Stomach (tissue), 9 donors: ENCODE results near the gene MYO1H. TPM values are rescaled to one million over a fixed set of nuclear protein-coding genes. Genes with fewer than 3 reads are reported as not detected.
"Not testable (repeated sequence)": the region's sequence is repeated elsewhere in the genome, so short reads cannot be mapped to it uniquely, and the experiment has no call there.

Experiments
- DNase-seq, 2 donors: peaks; one replicate each; pipeline versions ENCODE4 v3.0.0 to v3.0.0-alpha.2; 2013 to 2019
- H3K27ac ChIP-seq, 5 donors: fragments of 200-600 bp in 4 of 5; sonication (generic) in 4 of 5; one replicate each; pipeline ENCODE4 v1.5.1; 2013 to 2019; ENCODE audit warnings: mild to moderate bottlenecking in 1 of 5, moderate library complexity in 1 of 5
- H3K27me3 ChIP-seq, 3 donors: fragments of 200-600 bp; sonication (generic); one replicate each; pipeline ENCODE4 v1.5.1; 2017 to 2019; ENCODE audit warnings: mixed run types in 1 of 3
- H3K36me3 ChIP-seq, 4 donors: fragments of 200-600 bp; sonication (generic); 1 replicate in 3 of 4; 2 replicates in 1 of 4; pipeline ENCODE4 v1.5.1; 2016 to 2019
- H3K4me1 ChIP-seq, 4 donors: fragments of 200-600 bp; sonication (generic); one replicate each; pipeline ENCODE4 v1.5.1; 2016 to 2019
- H3K4me3 ChIP-seq, 4 donors: fragments of 200-600 bp; sonication (generic) in 3 of 4; one replicate each; pipeline ENCODE4 v1.5.1; 2016 to 2019; ENCODE audit warnings: mild to moderate bottlenecking in 1 of 4
- H3K9me3 ChIP-seq, 4 donors: fragments of 200-600 bp; sonication (generic); one replicate each; pipeline ENCODE4 v1.5.1; 2016 to 2019
- EP300 ChIP-seq: sonication (generic); formaldehyde crosslinking; IDR thresholded peaks from one replicate; pipeline ENCODE4 v1.6.1; 2017; ENCODE audit warnings: antibody characterized with exemption
- POLR2A ChIP-seq, 4 donors: fragments of 450-650 bp; IDR thresholded peaks; one replicate each; pipeline ENCODE4 v1.6.1; 2016; ENCODE audit warnings: antibody characterized with exemption in 4 of 4, control low read depth in 2 of 4, mild to moderate bottlenecking in 1 of 4, moderate library complexity in 1 of 4
- POLR2AphosphoS5 ChIP-seq, 3 donors: sonication (generic); formaldehyde crosslinking; IDR thresholded peaks; one replicate each; pipeline ENCODE4 v1.6.1; 2016; ENCODE audit warnings: antibody characterized with exemption in 3 of 3
- WGBS, 5 donors: extraction: QIAGEN DNeasy Blood & Tissue Kit in 3 of 5; methylation state at CpG; one replicate each; pipeline versions ENCODE4 v1.1.5 to v1.1.7; 2013 to 2018; 5-methylcytosine and 5-hydroxymethylcytosine counted together
- intact Hi-C: fragments of 100-400 bp; cut with DNase I; formaldehyde crosslinking; loops from one replicate; pipeline ENCODE4 v1.15.1; 2023; ENCODE audit warnings: low total_unique reads
- polyA plus RNA-seq, 3 donors: library from polyadenylated mRNA; stranded (reverse); fragments of 200-250 nt; gene quantifications; one replicate each; pipeline ENCODE4 v1.2.3, GENCODE V29; 2013
- total RNA-seq, 5 donors: library from RNA; depleted of rRNA; stranded (reverse); fragments of >200 nt; gene quantifications; one replicate each; pipeline versions ENCODE4 v1.1.0 to v1.2.3, GENCODE V29; 2014 to 2016
- TF ChIP-seq, protein P1 (sequence below), 7 experiments: fragments of 450-650 bp in 4 of 7; fragments of 200-600 bp in 3 of 7; sonication (generic) in 3 of 7; IDR thresholded peaks; one replicate each; pipeline ENCODE4 v1.5.1; 2016 to 2019; ENCODE audit warnings: antibody characterized with exemption in 7 of 7, control low read depth in 2 of 7, mild to moderate bottlenecking in 1 of 7
- donor health status: healthy with polysubstance abuse.
- donor health status: Bipolar disorder and iron deficiency.
- donor health status: healthy.

MYO1H gene
- total and polyA plus RNA-seq, 8 donors, result 0.08 TPM; not detected in 7

GRCh38 chr12:109422251-109422650, 74.6 kb downstream of the MYO1H start:
- H3K27ac ChIP-seq, result no peak overlapping the region
- intact Hi-C loops, result loop anchor here (10.0 kb wide), 1 partner anchor 63 kb away; no protein-coding TSS in a partner anchor

DNA sequence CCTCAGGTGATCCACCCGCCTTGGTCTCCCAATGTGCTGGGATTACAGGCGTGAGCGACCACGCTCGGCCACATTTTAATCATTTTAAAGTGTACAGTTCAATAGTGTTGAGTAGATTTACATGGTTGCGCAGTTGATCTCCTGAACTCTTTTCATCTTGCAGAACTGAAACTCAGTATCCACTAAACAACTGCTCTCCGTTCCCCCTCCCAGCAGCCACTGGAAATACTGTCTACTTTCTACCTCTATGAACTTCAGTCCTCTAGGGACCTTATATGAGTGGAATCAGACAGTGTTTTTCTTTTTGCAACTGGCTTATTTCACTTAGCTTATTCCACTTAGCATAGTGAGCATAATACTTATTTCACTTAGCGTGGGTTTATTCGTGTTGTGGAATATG, 75.7 kb downstream of the MYO1H start:
- H3K4me1 ChIP-seq, result peaks cover 0 to 4% (median 0%) of the 10 kb centered on the region in 4 donors
- no peaks in the 10 kb centered on the region for H3K36me3 ChIP-seq
- intact Hi-C loops, result loop anchor here (10.0 kb wide), 1 partner anchor 61 kb away; no protein-coding TSS in a partner anchor
- H3K27ac ChIP-seq, result no peak overlapping the region
- no peaks in the 10 kb centered on the region for H3K9me3 ChIP-seq
- TF ChIP-seq POLR2AphosphoS5 (IDR thresholded peaks at IDR 0.05) (no peak), EP300 (no peak), POLR2A (IDR thresholded peaks at IDR 0.05) (no peak)
- TF ChIP-seq, protein P1, sequence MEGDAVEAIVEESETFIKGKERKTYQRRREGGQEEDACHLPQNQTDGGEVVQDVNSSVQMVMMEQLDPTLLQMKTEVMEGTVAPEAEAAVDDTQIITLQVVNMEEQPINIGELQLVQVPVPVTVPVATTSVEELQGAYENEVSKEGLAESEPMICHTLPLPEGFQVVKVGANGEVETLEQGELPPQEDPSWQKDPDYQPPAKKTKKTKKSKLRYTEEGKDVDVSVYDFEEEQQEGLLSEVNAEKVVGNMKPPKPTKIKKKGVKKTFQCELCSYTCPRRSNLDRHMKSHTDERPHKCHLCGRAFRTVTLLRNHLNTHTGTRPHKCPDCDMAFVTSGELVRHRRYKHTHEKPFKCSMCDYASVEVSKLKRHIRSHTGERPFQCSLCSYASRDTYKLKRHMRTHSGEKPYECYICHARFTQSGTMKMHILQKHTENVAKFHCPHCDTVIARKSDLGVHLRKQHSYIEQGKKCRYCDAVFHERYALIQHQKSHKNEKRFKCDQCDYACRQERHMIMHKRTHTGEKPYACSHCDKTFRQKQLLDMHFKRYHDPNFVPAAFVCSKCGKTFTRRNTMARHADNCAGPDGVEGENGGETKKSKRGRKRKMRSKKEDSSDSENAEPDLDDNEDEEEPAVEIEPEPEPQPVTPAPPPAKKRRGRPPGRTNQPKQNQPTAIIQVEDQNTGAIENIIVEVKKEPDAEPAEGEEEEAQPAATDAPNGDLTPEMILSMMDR (IDR thresholded peaks at IDR 0.05), result no peak
- 85 to 89% (median 88%) methylated on average over 9 of the region's 9 CpGs for WGBS, 5 donors
- H3K4me3 ChIP-seq, result no peak overlapping the region
- H3K27me3 ChIP-seq, result peaks cover 0 to 23% (median 0%) of the 10 kb centered on the region in 3 donors
- no peak for DNase-seq

More at GRCh38 chr12:109422251-109422650, 74.6 kb downstream of the MYO1H start:
- 41 to 58% (median 45%) methylated on average over 5 to 10 of the region's 10 CpGs for WGBS, 5 donors
- no peak for DNase-seq
- no peaks in the 10 kb centered on the region for H3K36me3 ChIP-seq
- H3K9me3 ChIP-seq, result no peaks in the 10 kb centered on the region
- H3K4me3 ChIP-seq, result no peak overlapping the region
- no peak for TF ChIP-seq POLR2A (IDR thresholded peaks at IDR 0.05)
- TF ChIP-seq POLR2AphosphoS5 (IDR thresholded peaks at IDR 0.05), result no peak
- TF ChIP-seq EP300, result no peak
- TF ChIP-seq, protein P1 (IDR thresholded peaks at IDR 0.05), result no peak
- no peaks in the 10 kb centered on the region for H3K4me1 ChIP-seq
- H3K27me3 ChIP-seq, result peaks cover 0 to 23% (median 0%) of the 10 kb centered on the region in 3 donors

DNA sequence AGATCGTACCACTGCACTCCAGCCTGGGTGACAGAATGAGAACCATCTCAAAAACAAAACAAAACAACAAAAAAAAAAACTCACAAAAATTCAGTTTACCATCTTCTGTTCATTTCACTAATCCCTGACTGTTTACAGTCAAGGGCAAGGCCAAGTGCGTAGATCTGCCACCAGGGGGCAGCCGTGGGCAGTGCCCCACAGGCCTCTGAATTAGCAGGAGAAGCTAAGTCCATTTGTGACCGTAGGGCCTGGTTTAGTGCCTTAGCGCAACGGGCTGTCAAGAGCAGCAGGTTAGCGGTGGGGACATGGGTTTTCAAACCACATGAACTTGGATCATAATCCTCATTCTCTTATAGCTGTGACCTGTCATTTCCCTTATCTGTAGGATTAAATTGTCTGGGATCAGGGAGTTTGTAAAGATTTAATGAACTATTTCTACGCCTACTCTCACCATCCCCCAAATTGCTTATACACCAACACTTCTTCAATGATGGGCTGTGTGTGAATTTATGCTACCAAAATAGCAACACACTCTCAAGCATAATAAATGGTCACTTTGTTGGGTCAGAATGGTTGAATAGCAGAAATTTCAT, 80.4 kb downstream of the MYO1H start:
- H3K27ac ChIP-seq, result no peak overlapping the region
- TF ChIP-seq POLR2AphosphoS5 (IDR thresholded peaks at IDR 0.05) (peak in 1 of 3 donors; percentile 58), POLR2A (IDR thresholded peaks at IDR 0.05) (no peak)
- TF ChIP-seq, protein P1 (IDR thresholded peaks at IDR 0.05), result peak in 6 of 7 experiments; percentile 19 to 93 (median 86)
- peak; percentile 81 to 91 for DNase-seq
- intact Hi-C loops, result loop anchor here (10.0 kb wide), 1 partner anchor 57 kb away; no protein-coding TSS in a partner anchor
- H3K27me3 ChIP-seq, result peaks cover 0 to 5% (median 0%) of the 10 kb centered on the region in 3 donors
- no peaks in the 10 kb centered on the region for H3K9me3 ChIP-seq
- H3K4me1 ChIP-seq, result peaks cover 0 to 13% (median 6%) of the 10 kb centered on the region in 4 donors
- no peaks in the 10 kb centered on the region for H3K36me3 ChIP-seq
- 19 to 22% (median 21%) methylated on average over 8 of the region's 8 CpGs for WGBS, 5 donors
- no peak overlapping the region for H3K4me3 ChIP-seq

GRCh38 chr12:109428804-109429203, 81.1 kb downstream of the MYO1H start:
- H3K4me1 ChIP-seq, result peaks cover 0 to 15% (median 7%) of the 10 kb centered on the region in 4 donors
- 84 to 97% (median 94%) methylated on average over 3 of the region's 3 CpGs for WGBS, 5 donors
- intact Hi-C loops, result loop anchor here (10.0 kb wide), 1 partner anchor 56 kb away; no protein-coding TSS in a partner anchor
- not testable (repeated sequence) for H3K27me3 ChIP-seq, H3K9me3 ChIP-seq, DNase-seq, H3K4me3 ChIP-seq, H3K36me3 ChIP-seq, H3K27ac ChIP-seq

DNA sequence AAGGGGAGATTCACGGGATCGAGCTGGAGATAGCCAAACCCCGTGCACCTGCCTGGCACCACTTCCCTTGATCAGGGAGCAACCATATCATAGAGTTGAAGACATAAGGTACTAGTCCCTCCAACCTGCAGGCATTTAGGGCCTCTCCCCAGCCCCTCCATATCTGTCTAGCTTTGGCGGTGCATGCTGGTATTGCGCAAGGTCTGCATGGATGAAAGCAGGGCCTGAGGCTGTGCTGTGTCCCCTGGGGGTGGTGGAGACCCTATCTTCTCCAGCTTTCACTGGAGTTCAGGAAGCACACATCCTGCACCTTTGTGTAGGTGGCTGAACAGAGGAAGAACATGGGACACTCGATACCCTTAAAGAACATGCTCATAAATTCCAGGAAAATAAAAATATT, 82.5 kb downstream of the MYO1H start:
- no peak overlapping the region for H3K4me3 ChIP-seq
- no peaks in the 10 kb centered on the region for H3K9me3 ChIP-seq
- peaks cover 0 to 15% (median 7%) of the 10 kb centered on the region in 4 donors for H3K4me1 ChIP-seq
- TF ChIP-seq POLR2A (IDR thresholded peaks at IDR 0.05) (no peak), EP300 (no peak), POLR2AphosphoS5 (IDR thresholded peaks at IDR 0.05) (no peak)
- TF ChIP-seq, protein P1 (IDR thresholded peaks at IDR 0.05), result no peak
- no peak overlapping the region for H3K27ac ChIP-seq
- H3K27me3 ChIP-seq, result no peaks in the 10 kb centered on the region
- WGBS, 5 donors, result 86 to 94% (median 93%) methylated on average over 6 of the region's 6 CpGs
- DNase-seq, result no peak
- H3K36me3 ChIP-seq, result no peaks in the 10 kb centered on the region
- intact Hi-C loops, result no loop called here
